Measurements from ENCODE around the gene SLC38A9.

The SLC38A9 gene

DNA sequence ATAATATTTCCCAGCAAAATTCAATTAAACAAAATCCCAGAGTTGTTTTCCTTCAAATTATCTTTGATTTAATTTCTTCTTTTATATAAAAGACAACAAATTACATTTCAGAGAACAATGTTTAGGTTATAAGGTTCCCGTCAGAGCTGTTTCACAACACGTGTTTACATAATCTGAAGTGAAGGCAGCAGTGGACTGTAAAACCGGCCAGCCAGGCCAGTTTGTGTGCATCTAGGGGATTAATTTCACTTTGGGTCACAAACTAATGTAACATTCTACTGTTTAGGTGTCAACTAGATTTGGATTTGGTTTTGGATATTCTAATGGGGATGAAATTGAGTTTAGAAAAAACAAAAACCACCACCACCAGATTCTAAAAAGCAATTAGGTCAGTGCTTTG lies 90.9 kb downstream of the SLC38A9 start:
- Histone ChIP-seq H2AFZ (ENCODE audit: low read depth, low read length) (no peak overlapping the region), H3K27ac (ENCODE audit: low read length) (no peak overlapping the region), H3K9me3 (ENCODE audit: insufficient read depth, low read length, severe bottlenecking) (no peaks in the 10 kb centered on the region), H3K4me2 (ENCODE audit: insufficient read depth, low read length) (no peak overlapping the region), H3K9ac (ENCODE audit: low read depth, low read length) (no peak overlapping the region), H3K36me3 (ENCODE audit: insufficient read depth, low read length) (no peaks in the 10 kb centered on the region), H3K4me3 (ENCODE audit: low read depth in 1 of 2, low read length in 2 of 2) (no peak overlapping the region), H3K4me1 (ENCODE audit: insufficient read depth, low read length) (no peaks in the 10 kb centered on the region), H4K20me1 (ENCODE audit: insufficient read depth, low read length) (no peaks in the 10 kb centered on the region), H3K27me3 (ENCODE audit: insufficient read depth, low read length, poor library complexity) (no peaks in the 10 kb centered on the region), H3K79me2 (ENCODE audit: insufficient read depth, low read length) (no peaks in the 10 kb centered on the region)
- DNase-seq (no peak), ATAC-seq (ENCODE audit: insufficient read depth, low read depth) (no peak)
- TF ChIP-seq, protein P1, sequence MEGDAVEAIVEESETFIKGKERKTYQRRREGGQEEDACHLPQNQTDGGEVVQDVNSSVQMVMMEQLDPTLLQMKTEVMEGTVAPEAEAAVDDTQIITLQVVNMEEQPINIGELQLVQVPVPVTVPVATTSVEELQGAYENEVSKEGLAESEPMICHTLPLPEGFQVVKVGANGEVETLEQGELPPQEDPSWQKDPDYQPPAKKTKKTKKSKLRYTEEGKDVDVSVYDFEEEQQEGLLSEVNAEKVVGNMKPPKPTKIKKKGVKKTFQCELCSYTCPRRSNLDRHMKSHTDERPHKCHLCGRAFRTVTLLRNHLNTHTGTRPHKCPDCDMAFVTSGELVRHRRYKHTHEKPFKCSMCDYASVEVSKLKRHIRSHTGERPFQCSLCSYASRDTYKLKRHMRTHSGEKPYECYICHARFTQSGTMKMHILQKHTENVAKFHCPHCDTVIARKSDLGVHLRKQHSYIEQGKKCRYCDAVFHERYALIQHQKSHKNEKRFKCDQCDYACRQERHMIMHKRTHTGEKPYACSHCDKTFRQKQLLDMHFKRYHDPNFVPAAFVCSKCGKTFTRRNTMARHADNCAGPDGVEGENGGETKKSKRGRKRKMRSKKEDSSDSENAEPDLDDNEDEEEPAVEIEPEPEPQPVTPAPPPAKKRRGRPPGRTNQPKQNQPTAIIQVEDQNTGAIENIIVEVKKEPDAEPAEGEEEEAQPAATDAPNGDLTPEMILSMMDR (IDR thresholded peaks at IDR 0.05; ENCODE audit: borderline replicate concordance, extremely low read depth, low read length, poor library complexity, severe bottlenecking): no peak
- no peak for TF ChIP-seq EZH2 (IDR thresholded peaks at IDR 0.05; ENCODE audit: borderline replicate concordance, low read depth, low read length, severe bottlenecking)

DNA sequence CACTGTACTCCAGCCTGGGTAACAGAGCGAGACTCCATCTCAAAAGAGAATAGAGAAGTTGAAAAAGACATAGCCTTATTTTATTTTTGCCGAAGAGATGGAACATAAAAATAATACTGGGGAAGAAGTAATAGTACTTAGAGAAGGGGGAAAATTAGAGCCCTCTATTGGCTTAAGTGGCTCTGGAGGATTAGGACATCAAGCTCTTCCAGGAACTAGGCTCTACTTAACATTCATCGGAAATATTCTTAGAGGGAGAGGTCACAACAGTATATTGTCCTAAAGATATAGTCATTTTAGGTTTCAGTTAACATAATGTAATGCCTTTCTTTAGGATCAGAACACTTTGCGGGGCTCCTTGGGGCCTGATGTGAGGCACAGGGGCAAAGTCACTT lies 91.4 kb downstream of the SLC38A9 start:
- Histone ChIP-seq H3K27me3 (ENCODE audit: insufficient read depth, low read length, poor library complexity) (no peaks in the 10 kb centered on the region), H4K20me1 (ENCODE audit: insufficient read depth, low read length) (no peaks in the 10 kb centered on the region), H3K79me2 (ENCODE audit: insufficient read depth, low read length) (no peaks in the 10 kb centered on the region), H3K9me3 (ENCODE audit: insufficient read depth, low read length, severe bottlenecking) (no peaks in the 10 kb centered on the region), H2AFZ (ENCODE audit: low read depth, low read length) (no peak overlapping the region), H3K9ac (ENCODE audit: low read depth, low read length) (no peak overlapping the region), H3K27ac (ENCODE audit: low read length) (no peak overlapping the region), H3K36me3 (ENCODE audit: insufficient read depth, low read length) (no peaks in the 10 kb centered on the region), H3K4me3 (ENCODE audit: low read depth in 1 of 2, low read length in 2 of 2) (no peak overlapping the region), H3K4me2 (ENCODE audit: insufficient read depth, low read length) (no peak overlapping the region), H3K4me1 (ENCODE audit: insufficient read depth, low read length) (no peaks in the 10 kb centered on the region)
- DNase-seq: no peak
- no peak for TF ChIP-seq EZH2 (IDR thresholded peaks at IDR 0.05; ENCODE audit: borderline replicate concordance, low read depth, low read length, severe bottlenecking)
- TF ChIP-seq, protein P1 (IDR thresholded peaks at IDR 0.05; ENCODE audit: borderline replicate concordance, extremely low read depth, low read length, poor library complexity, severe bottlenecking): no peak
- no peak for ATAC-seq (ENCODE audit: insufficient read depth, low read depth)

DNA sequence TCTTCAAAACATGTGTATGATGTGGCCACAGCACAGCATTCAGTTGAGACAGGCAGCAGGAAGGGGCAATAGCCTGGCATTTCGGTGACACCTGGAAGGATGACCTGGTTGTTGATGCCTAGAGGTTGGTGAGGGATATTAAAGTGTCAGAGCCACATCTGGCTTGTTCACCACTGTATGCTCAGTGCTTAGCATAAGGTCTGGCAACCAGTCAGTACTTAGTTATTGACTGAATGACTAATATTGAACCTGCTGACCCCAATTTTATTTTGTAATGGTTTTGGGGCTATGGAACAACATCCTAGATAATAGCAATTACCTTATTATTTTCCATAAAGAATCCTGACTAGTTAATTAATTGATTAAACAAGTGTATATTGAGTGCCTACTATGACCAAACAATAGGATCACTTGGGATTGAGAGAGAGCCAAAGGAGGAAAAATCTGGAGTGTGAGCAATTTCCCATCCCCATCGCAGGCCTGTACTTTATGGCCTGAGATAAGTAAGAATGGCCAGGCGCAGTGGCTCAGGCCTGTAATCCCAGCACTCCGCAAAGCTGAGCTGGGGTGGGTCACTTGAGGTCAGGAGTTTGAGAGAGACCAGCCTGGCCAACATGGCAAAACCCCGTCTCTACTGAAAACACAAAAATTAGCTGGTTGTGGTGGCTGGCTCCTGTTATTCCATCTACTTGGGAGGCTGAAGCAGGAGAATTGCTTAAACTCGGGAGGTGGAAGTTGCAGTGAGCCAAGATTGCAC lies 91.9 kb downstream of the SLC38A9 start:
- TF ChIP-seq, protein P1 (IDR thresholded peaks at IDR 0.05; ENCODE audit: borderline replicate concordance, extremely low read depth, low read length, poor library complexity, severe bottlenecking): no peak
- no peak for TF ChIP-seq EZH2 (IDR thresholded peaks at IDR 0.05; ENCODE audit: borderline replicate concordance, low read depth, low read length, severe bottlenecking)
- no peaks in the 10 kb centered on the region for H3K36me3 ChIP-seq (ENCODE audit: insufficient read depth, low read length)
- no peak overlapping the region for H3K4me2 ChIP-seq (ENCODE audit: insufficient read depth, low read length)
- no peaks in the 10 kb centered on the region for H3K4me1 ChIP-seq (ENCODE audit: insufficient read depth, low read length)
- H3K27me3 ChIP-seq (ENCODE audit: insufficient read depth, low read length, poor library complexity): no peaks in the 10 kb centered on the region
- no peak overlapping the region for H3K9ac ChIP-seq (ENCODE audit: low read depth, low read length)
- no peak for DNase-seq
- H4K20me1 ChIP-seq (ENCODE audit: insufficient read depth, low read length): no peaks in the 10 kb centered on the region
- H3K27ac ChIP-seq (ENCODE audit: low read length): no peak overlapping the region
- no peaks in the 10 kb centered on the region for H3K9me3 ChIP-seq (ENCODE audit: insufficient read depth, low read length, severe bottlenecking)
- no peak for ATAC-seq (ENCODE audit: insufficient read depth, low read depth)
- H3K4me3 ChIP-seq (ENCODE audit: low read depth in 1 of 2, low read length in 2 of 2): no peak overlapping the region
- H3K79me2 ChIP-seq (ENCODE audit: insufficient read depth, low read length): no peaks in the 10 kb centered on the region
- H2AFZ ChIP-seq (ENCODE audit: low read depth, low read length): no peak overlapping the region

Data from DND-41 (cell line).